GM13976 (cell line): ENCODE results near the gene ARRDC1.

Experiments used
- DNase-seq: peaks from one replicate; pipeline ENCODE4 v3.0.0; 2012; ENCODE audit warnings: low spot score
- CTCF ChIP-seq: IDR thresholded peaks from 2 replicates; pipeline ENCODE4 v1.5.1; 2012; ENCODE audit warnings: borderline replicate concordance, mild to moderate bottlenecking; ENCODE audit not compliant: insufficient read depth; ENCODE audit errors: extremely low read depth, missing control alignments, control extremely low read depth
- in situ Hi-C: fragments of 300-500 bp; cut with MboI; formaldehyde crosslinking; loops from one replicate; pipeline ENCODE4 v1.12.0; 2022; ENCODE audit warnings: low sequenced_read_pairs, mixed read lengths, inconsistent platforms; ENCODE audit not compliant: unreplicated experiment

Gene ARRDC1

GRCh38 chr9:137664676-137665075 is 59.2 kb downstream of the ARRDC1 start:
- DNase-seq: no peak
- TF ChIP-seq CTCF: no peak
- in situ Hi-C loops: no loop called here
